NCI-H345 treated with DMSO at 0.1 percent for 48 hours (cell line): ENCODE data around the gene NLGN1.
"Not testable (repeated sequence)": the region's sequence is repeated elsewhere in the genome, so short reads cannot be mapped to it uniquely, and the experiment has no call there.

Experiments used
- DNase-seq: peaks from one replicate; lab custom pipeline; 2025; ENCODE audit not compliant: unreplicated experiment; lab: John Stamatoyannopoulos, UW

NLGN1 gene

GRCh38 chr3:173397161-173398110, at the start of gene NLGN1:
NLGN1 (plus strand) TSS chr3:173397744.
- DNase-seq: no peak

- no peak for DNase-seq
Observed at GRCh38 chr3:173351886-173352285, 45.7 kb upstream of the NLGN1 start.

- DNase-seq: not testable (repeated sequence)
Observed at GRCh38 chr3:173353137-173353536, 44.4 kb upstream of the NLGN1 start.

GRCh38 chr3:173354124-173354523, 43.4 kb upstream of the NLGN1 start:
- DNase-seq: no peak

- no peak for DNase-seq
Observed at GRCh38 chr3:173371848-173372487, 25.6 kb upstream of the NLGN1 start.

GRCh38 chr3:173380681-173381080, 16.9 kb upstream of the NLGN1 start:
- no peak for DNase-seq

GRCh38 chr3:173381936-173382335, 15.6 kb upstream of the NLGN1 start:
- not testable (repeated sequence) for DNase-seq

GRCh38 chr3:173395073-173395411, 2.5 kb upstream of the NLGN1 start:
- DNase-seq: peak; percentile 74

GRCh38 chr3:173395412-173396181, 1.9 kb upstream of the NLGN1 start:
- peak; percentile 74 for DNase-seq

- DNase-seq: peak; percentile 37
Observed at GRCh38 chr3:173396191-173397041, 1.1 kb upstream of the NLGN1 start.

GRCh38 chr3:173398111-173398479, 551 bp downstream of the NLGN1 start:
- DNase-seq: no peak

GRCh38 chr3:173399044-173399443, 1.5 kb downstream of the NLGN1 start:
- no peak for DNase-seq

GRCh38 chr3:173401369-173401768, 3.8 kb downstream of the NLGN1 start:
- DNase-seq: no peak

- no peak for DNase-seq
Observed at GRCh38 chr3:173402656-173403055, 5.1 kb downstream of the NLGN1 start.

- DNase-seq: no peak
Observed at GRCh38 chr3:173403376-173403775, 5.8 kb downstream of the NLGN1 start.

- DNase-seq: no peak
Observed at GRCh38 chr3:173404156-173404555, 6.6 kb downstream of the NLGN1 start.

GRCh38 chr3:173410436-173410835, 12.9 kb downstream of the NLGN1 start:
- no peak for DNase-seq

- peak; percentile 75 for DNase-seq
Observed at GRCh38 chr3:173410849-173411248, 13.3 kb downstream of the NLGN1 start.

- DNase-seq: no peak
Observed at GRCh38 chr3:173411375-173411973, 13.9 kb downstream of the NLGN1 start.

- DNase-seq: no peak
Observed at GRCh38 chr3:173416070-173416469, 18.5 kb downstream of the NLGN1 start.
